NCI-H2227 treated with DMSO at 0.1 percent for 48 hours (cell line): ENCODE results near the gene CACNA2D1.
"Not testable (repeated sequence)": the region's sequence is repeated elsewhere in the genome, so short reads cannot be mapped to it uniquely, and the experiment has no call there.

Experiments
- DNase-seq: peaks from one replicate; lab custom pipeline; 2025; lab: John Stamatoyannopoulos, UW

Gene CACNA2D1

DNA sequence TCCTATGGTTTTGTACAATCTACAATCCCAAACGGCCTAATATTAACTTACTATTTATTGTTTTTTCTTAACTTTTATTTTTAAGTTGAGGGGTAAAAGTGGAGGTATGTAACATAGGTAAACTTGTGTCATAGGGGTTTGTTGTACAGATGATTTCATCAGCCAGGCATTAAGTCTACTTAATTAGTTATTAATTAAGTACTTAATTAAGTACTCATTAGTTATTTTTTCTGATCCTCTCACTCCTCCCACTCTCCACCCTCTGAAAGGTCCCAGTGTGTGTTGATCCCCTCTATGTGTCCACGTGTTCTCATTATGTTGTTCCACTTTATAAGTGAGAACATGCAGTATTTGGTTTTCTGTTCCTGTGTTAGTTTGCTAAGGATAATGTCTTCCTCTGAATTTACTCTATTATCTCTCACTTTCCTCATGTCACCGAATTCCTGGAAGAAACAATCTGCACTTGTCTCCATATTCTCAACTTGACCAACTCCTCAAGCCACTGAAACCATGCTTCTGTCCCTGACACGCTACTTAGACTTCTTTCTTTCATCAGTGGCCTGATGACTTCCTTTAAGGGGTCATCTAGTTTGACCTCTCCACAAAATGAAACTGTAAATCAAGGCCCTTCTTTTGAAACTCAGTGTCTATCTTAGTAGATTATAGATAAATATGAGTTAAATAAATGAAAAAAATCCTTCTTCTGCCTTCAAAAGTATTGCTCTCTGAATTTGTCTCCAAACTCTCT lies 9.1 kb downstream of the CACNA2D1 start:
- DNase-seq: no peak

- DNase-seq: no peak
These were observed 10.1 kb downstream of the CACNA2D1 start for GRCh38 chr7:82433507-82433906.

- not testable (repeated sequence) for DNase-seq
These were observed 10.8 kb downstream of the CACNA2D1 start for GRCh38 chr7:82432743-82433142.

DNA sequence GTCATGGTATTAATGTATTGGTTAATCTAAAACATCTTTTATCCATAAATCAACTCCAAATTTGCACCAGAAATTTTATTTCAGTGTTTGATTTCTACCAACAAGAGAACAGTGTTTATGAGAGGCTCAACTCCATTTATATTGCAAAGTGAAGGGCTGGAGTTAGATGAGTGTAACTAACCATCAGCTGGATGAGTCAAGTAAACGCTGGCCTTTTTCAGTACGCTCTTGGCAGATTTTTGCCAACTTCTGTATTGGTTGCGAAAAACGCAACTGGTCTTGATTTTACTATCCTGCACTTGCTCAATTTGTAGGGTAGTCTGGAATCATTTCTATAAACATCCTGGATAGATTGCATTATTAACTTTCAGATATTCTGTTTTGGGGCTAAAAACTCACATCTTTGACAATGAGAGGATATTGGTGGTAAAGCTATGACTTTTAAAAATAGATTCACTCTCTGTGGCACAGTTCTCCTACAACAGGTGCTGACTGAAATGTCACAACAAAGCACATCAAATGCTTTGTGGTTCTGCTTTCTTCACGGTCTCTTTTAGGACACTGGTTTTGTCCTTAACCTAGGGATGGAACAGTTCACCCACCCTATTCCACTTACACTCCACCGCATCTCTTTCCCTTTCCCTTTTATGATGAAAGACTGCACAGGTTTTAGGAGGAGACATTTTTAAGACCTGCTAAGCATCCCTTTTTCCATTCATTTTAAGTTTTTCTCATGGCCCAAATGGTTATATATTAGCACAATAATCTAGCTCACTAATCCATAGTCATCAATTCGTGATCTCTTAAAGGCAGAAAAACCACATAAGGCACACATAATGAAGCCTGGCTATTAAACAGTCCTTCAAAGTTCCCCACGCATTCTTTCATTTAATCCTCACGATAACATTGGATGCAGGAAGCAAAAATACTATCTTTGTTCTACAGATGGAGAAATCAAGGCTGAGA lies 12.8 kb downstream of the CACNA2D1 start:
- no peak for DNase-seq

DNA sequence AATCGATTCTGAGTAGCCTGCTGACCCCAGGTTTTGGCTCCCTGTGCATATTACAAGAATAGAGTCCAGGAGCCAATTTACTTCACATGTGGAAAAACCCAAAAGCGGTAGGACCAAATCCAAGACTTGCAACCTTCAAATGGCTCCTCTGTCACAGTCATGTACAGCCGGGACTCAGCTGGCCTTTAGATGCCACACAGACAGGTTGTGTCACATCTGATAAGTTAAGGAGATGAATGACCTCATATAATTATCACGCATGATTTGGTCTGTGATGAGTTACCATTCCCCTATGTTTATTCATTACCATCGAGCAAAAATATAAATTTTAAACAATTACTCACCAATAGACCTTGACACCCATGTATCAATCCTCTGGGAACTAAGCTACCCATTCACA lies 14.2 kb downstream of the CACNA2D1 start:
- DNase-seq: no peak

DNA sequence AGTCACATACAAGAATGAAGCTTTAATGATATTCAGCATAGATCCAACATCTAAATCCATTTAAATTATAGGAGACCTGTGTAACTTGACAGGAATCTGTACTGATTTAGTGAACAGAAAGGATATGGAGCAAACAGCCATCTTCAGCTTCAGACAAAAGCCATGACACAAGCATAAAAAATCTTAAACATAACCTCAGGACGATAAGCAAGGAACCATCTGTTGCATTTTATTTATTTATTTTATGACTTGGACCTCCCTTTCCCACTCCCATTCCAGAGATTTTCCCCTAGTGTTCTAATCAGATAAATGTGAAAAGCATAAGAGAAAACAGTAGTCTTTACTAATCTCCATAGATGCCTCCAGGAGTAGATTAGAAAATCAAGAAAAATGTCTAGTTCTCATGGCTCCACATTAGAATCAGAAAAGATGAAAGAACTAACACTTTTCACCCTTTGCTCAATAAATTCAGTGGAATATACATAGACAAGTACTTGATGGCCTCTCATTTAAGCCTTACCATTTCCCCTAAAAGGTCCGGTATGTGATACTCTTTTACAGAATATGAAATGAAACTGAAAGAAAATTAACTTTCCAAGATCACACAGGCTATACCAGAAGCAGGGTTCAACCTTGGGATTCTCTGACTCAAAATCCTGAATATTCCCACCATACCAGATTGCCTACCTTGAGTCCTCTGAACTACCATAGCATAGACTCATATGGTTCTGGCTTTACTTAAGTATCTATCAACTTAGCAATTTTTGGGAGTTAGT lies 15.2 kb downstream of the CACNA2D1 start:
- DNase-seq: no peak

- DNase-seq: no peak
These were observed 20.1 kb downstream of the CACNA2D1 start for GRCh38 chr7:82423446-82423845.

DNA sequence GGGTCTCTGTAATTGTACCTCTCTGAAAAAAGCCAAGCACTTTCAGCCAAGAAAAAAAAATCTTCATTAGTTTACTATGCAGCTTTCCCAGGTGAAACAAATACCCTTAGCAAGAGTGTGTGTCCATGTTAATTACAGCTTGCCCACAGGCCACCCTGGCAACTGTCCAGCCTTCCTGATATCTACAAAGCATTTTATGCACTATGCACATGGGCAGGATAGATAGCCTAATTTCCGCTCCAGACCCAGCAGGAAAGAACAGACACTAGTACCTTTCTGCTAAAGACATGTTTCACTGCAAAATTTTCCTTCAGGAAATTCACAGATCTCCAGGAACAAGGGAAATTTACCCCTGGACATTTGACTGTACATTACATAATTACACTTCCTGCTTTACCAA lies 24.4 kb downstream of the CACNA2D1 start:
- DNase-seq: no peak

DNA sequence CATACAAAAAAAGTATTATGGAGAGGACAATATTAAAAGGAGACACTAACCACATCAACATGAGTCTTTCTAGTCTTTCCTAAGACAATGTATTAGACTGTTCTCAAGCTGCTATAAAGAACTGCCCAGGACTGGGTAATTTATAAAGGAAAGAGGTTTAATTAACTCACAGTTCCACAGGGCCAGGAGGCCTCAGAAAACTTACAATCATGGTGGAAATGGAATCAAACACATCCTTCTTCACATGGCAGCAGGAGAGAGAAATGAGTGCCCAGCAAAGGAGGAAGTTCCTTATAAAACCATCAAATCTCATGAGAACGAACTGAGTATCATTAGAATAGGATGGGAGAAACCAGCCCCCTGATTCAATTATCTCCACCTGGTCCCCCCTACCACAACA lies 25.7 kb downstream of the CACNA2D1 start:
- DNase-seq: no peak

DNA sequence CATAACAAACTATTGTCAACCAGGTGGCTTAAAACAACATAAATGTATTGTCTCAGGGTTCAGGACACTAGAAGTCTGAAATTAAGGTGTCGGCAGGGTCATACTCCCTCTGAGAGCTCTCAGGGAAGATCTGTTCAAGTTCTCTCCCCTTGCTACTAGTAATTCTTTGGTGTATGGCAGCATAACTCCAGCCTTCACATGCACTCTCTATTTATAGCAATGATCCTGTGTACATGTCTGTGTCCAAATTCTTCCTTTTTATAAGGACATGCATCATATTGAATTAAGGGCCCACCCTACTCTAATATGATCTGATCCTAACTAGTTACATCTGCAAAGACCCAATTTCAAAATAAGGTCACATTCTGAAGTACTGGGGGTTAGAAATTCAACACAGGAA lies 27.2 kb downstream of the CACNA2D1 start:
- no peak for DNase-seq

DNA sequence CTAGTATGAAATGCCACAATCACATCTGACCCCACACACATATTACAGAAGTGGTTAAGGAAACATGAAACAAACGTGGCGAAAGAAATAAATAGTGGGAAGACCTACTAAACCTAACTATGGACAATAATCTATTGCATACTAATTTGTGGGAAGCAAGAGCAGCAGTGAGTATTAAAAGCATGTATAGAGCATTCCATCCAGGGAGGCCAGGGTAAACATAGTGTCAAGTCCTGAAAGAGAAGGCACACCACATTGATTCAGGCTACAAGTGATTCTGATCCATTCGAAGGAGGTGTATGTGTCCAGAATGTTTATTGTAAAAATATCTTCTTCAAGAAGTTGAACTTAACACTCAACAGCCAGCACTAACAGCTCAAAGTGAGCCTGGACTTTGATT lies 29.2 kb downstream of the CACNA2D1 start:
- DNase-seq: no peak

DNA sequence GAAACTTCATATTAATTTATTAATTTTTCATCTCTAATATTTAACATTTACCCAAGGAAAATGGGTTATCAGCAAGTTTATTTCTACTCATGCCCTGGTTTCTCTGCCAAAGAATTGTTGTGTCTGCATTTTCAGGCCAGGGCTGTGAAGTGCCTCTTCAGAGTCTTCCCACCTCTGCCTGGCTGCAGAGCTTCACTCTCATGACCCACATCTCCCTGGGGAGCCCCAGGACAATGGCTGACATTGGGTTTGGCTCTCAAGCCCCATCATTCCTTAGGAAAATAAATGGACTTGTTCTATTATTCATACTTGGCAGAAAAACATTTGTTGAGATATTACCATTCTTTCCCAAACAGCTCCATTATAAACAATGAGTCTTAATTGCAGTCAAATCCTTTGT lies 30.3 kb downstream of the CACNA2D1 start:
- DNase-seq: no peak

GRCh38 chr7:82411732-82412131 lies 31.8 kb downstream of the CACNA2D1 start:
- no peak for DNase-seq

DNA sequence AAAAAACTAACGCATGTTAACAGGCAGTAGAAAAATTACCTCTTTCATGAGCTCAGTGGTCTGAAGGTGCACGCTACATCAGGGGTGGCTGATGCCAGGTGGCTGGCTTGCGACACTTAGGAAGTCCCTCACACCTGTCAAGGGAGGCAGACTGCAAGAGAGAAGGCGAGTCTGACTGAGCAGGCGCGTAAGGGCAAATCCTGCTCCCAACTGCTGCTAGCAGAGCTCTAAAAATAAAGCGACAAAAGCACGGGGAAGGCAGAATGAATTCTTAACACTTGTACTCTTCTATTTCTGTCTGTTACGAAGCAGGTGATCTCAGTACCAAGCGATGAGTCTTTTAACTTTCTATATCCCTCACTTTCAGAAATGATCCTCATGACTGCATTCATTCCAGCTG lies 33.1 kb downstream of the CACNA2D1 start:
- no peak for DNase-seq

GRCh38 chr7:82406937-82407336 lies 36.6 kb downstream of the CACNA2D1 start:
- DNase-seq: no peak

- no peak for DNase-seq
These were observed 38.3 kb downstream of the CACNA2D1 start for GRCh38 chr7:82405301-82405700.

DNA sequence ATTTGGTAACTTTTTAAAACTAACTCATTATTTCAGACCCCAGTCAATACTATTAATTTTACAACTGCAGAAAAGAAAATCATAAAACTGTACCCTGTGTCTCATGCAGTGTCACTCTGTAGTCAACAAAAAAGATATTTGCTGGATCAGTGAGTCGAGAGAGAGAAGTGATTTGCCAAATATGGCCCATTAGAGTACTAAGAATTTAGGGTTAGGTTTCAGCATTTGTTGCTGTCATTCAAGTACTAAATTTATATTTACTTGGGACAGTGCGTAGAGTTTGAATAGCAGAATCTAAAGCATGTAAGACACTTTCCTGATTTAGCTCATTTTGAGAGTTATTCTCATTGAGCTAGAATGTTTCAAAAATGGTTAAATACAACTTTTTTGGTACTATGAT lies 38.9 kb downstream of the CACNA2D1 start:
- no peak for DNase-seq

GRCh38 chr7:82404094-82404493 lies 39.5 kb downstream of the CACNA2D1 start:
- no peak for DNase-seq

- DNase-seq: no peak
These were observed 45.6 kb downstream of the CACNA2D1 start for GRCh38 chr7:82397879-82398524.

DNA sequence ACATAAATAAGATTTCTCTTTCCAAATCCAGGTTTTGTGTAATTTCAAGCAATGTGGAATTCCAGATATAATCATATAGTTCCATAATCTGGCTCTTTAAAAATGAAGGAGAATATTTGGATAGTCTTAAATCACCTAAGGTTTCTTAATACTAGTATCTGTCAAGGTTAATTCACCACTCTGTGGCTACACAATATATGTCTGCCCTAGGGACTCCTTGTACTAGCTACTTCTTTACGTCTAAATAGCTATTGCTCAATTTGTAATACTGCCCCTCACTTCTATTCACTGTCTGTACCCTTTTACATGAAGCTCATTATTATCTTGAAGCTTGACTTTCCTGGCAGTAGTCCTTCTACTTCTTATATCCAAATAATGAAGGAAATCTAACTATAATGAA lies 47.2 kb downstream of the CACNA2D1 start:
- no peak for DNase-seq

- no peak for DNase-seq
These were observed 48.4 kb downstream of the CACNA2D1 start for GRCh38 chr7:82395147-82395546.

DNA sequence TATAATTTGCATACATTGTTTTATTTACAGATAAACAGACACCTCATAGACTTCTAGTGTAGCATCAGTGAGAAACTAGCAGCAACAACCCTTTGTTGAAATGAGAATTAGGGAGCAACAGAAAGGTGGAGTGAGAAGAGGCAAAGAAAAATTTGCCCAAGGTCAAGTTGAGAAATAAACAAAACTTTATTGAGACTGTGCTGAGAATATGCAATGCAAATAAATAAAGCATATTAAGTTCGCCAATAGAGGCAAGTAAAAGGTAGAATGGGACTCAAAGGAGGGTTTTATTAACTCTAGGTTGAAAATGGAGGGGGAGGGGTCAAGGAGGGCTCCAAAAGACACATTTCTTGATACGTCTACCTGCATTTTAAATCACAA lies 49.7 kb downstream of the CACNA2D1 start:
- no peak for DNase-seq
